UCSD-AML1 (cell line): ENCODE results near the gene TREM2.
"Not testable (repeated sequence)": the region's sequence is repeated elsewhere in the genome, so short reads cannot be mapped to it uniquely, and the experiment has no call there.

Source experiments
- DNase-seq: peaks from one replicate; lab custom pipeline; 2025; ENCODE audit not compliant: unreplicated experiment; lab: John Stamatoyannopoulos, UW

TREM2 gene

GRCh38 chr6:41162687-41163418 is at the start of gene TREM2:
Gene TREM2 (minus strand): TSS chr6:41163116. CDS start chr6:41163082, 34 bp downstream.
- no peak for DNase-seq

GRCh38 chr6:41209547-41210320 is 46.8 kb upstream of the TREM2 start:
- no peak for DNase-seq

- DNase-seq, result no peak
Observed at GRCh38 chr6:41208439-41209106, 45.7 kb upstream of the TREM2 start.

GRCh38 chr6:41204156-41204555 is 41.2 kb upstream of the TREM2 start:
- no peak for DNase-seq

GRCh38 chr6:41201764-41202173 is 38.9 kb upstream of the TREM2 start:
- DNase-seq, result peak; percentile 71

- peak; percentile 83 for DNase-seq
Observed at GRCh38 chr6:41200901-41201763, 38.2 kb upstream of the TREM2 start, which contains the start of gene TREML2. Gene TREML2 (minus strand): TSS chr6:41201149. CDS start chr6:41201008, 141 bp downstream.

- DNase-seq, result peak; percentile 87
Observed at GRCh38 chr6:41200296-41200900, 37.5 kb upstream of the TREM2 start.

GRCh38 chr6:41199552-41200246 is 36.8 kb upstream of the TREM2 start:
- DNase-seq, result no peak

GRCh38 chr6:41197234-41197633 is 34.3 kb upstream of the TREM2 start:
- no peak for DNase-seq

- DNase-seq, result no peak
Observed at GRCh38 chr6:41194386-41194785, 31.5 kb upstream of the TREM2 start.

GRCh38 chr6:41193884-41194283 is 31.0 kb upstream of the TREM2 start:
- DNase-seq, result no peak

- no peak for DNase-seq
Observed at GRCh38 chr6:41193171-41193734, 30.3 kb upstream of the TREM2 start.

GRCh38 chr6:41191569-41191968 is 28.7 kb upstream of the TREM2 start:
- DNase-seq, result peak; percentile 44

GRCh38 chr6:41190791-41191190 is 27.9 kb upstream of the TREM2 start:
- no peak for DNase-seq

GRCh38 chr6:41189967-41190366 is 27.1 kb upstream of the TREM2 start:
- no peak for DNase-seq

- DNase-seq, result not testable (repeated sequence)
Observed at GRCh38 chr6:41189046-41189445, 26.1 kb upstream of the TREM2 start.

GRCh38 chr6:41187924-41188886 is 25.3 kb upstream of the TREM2 start:
- no peak for DNase-seq

GRCh38 chr6:41186031-41186562 is 23.2 kb upstream of the TREM2 start:
- DNase-seq, result peak; percentile 57
